A549 (cell line): ENCODE results near the gene ZNF211.

ENCODE experiments used
- CTCF ChIP-seq: fragments of >200 bp; sonication (Bioruptor Twin); formaldehyde crosslinking; IDR thresholded peaks from 3 replicates; pipeline ENCODE4 v1.5.1; 2016
- EP300 ChIP-seq, 2 experiments: fragments of >200 bp; sonication (Bioruptor Twin); formaldehyde crosslinking; IDR thresholded peaks; 2 replicates in 1 of 2; 3 replicates in 1 of 2; pipeline ENCODE4 v1.6.1; 2016 to 2017
- JUN ChIP-seq, 2 experiments: fragments of >200 bp; sonication (Bioruptor Twin); formaldehyde crosslinking; IDR thresholded peaks; 2 replicates in 1 of 2; 3 replicates in 1 of 2; pipeline ENCODE4 v1.6.1; 2016 to 2017

- no peak for TF ChIP-seq CTCF
- TF ChIP-seq EP300 (IDR thresholded peaks at IDR 0.05) = no peak
- TF ChIP-seq JUN (IDR thresholded peaks at IDR 0.05) = no peak
Measured at GRCh38 chr19:57655443-57655842, 22.5 kb downstream of the ZNF211 start.
